Measurements from ENCODE around the gene CCL23. TPM values are rescaled to one million over a fixed set of nuclear protein-coding genes. Genes with fewer than 3 reads are reported as not detected.
"Not testable (repeated sequence)": the region's sequence is repeated elsewhere in the genome, so short reads cannot be mapped to it uniquely, and the experiment has no call there.

Gene CCL23
- total and polyA plus RNA-seq, 12 donors, result 1.9 to 25.7 (median 6.9) TPM

DNA sequence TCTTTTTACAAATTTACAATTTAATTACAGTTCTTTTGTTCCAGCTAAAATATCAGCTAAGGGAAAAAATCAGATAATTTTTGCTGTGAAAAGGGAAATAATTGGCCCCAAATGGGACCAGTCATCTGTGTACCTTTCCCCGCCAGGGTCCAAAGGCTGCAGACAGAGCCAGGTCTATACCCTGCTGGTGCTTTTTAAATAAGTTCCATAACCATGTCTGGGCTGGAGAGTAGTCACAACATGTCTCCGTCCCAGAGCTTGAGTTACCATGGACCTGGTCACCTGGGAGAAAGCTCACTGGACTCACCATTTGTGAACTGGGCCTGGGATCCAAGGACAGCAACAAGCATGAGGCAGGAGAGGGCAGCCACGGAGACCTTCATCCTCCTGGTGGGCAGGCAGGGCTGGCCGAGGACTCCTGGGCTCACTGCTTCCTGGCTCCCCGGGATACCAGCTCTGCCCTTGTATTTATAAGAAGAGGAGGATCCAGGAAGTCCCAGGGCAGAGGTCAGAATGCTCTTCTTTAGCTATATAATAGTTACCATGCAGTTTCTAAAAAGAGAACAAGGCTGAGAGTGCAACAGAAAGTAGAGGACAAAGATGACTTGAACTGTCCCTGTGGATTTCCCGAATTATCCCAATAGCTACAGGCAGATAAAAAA lies 16.5 kb downstream of the CCL23 start, which contains the start of gene CCL15:
Gene CCL15, minus strand, starts transcription at position 444 of the 662 bp plus-strand sequence. Its CDS starts 61 bp downstream, at position 383.
- H3K4me1 ChIP-seq (replicated peaks in 1 of 2), result no peaks in the 10 kb centered on the region
- H3K27me3 ChIP-seq, result no peaks in the 10 kb centered on the region
- no peaks in the 10 kb centered on the region for H3K36me3 ChIP-seq (replicated peaks in 1 of 2)
- intact Hi-C loops (cut with DNase I), result no loop called here
- no peak within 1 kb of the TSS for H3K4me3 ChIP-seq
- no peak for DNase-seq
- no peaks in the 10 kb centered on the region for H3K9me3 ChIP-seq (replicated peaks in 1 of 3)
- H3K27ac ChIP-seq, result no peak within 1 kb of the TSS
- WGBS, 4 donors, result 66 to 82% (median 72%) methylated on average over 4 to 6 of the region's 6 CpGs
- no peak for TF ChIP-seq POLR2A (IDR thresholded peaks at IDR 0.05)
- TF ChIP-seq, protein P1, sequence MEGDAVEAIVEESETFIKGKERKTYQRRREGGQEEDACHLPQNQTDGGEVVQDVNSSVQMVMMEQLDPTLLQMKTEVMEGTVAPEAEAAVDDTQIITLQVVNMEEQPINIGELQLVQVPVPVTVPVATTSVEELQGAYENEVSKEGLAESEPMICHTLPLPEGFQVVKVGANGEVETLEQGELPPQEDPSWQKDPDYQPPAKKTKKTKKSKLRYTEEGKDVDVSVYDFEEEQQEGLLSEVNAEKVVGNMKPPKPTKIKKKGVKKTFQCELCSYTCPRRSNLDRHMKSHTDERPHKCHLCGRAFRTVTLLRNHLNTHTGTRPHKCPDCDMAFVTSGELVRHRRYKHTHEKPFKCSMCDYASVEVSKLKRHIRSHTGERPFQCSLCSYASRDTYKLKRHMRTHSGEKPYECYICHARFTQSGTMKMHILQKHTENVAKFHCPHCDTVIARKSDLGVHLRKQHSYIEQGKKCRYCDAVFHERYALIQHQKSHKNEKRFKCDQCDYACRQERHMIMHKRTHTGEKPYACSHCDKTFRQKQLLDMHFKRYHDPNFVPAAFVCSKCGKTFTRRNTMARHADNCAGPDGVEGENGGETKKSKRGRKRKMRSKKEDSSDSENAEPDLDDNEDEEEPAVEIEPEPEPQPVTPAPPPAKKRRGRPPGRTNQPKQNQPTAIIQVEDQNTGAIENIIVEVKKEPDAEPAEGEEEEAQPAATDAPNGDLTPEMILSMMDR (IDR thresholded peaks at IDR 0.05), result no peak

DNA sequence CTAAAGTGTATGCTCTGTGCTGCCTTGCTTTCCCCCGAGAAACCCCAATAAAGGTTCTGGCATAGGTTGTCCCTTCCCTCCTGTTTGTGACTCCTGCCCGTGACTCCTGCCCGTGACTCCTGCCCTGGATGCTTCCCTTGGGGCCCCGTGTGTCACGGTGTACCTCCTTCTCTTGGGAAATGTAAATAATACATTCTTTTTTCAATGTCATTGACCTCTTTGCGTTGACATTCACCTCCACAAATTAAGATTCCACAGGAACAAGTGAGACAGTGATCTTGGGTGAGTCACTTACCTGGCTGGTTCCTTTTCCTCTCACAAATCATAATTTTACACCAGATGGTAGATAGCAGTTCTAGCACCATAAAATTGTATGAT lies 17.1 kb downstream of the CCL23 start:
- intact Hi-C loops (cut with DNase I), result no loop called here
- Histone ChIP-seq H3K36me3 (replicated peaks in 1 of 2) (no peaks in the 10 kb centered on the region), H3K4me1 (replicated peaks in 1 of 2) (no peaks in the 10 kb centered on the region), H3K4me3 (no peak overlapping the region), H3K9me3 (replicated peaks in 1 of 3) (no peaks in the 10 kb centered on the region), H3K27me3 (no peaks in the 10 kb centered on the region), H3K27ac (no peak overlapping the region)
- no peak for DNase-seq
- WGBS, 4 donors, result 63 to 75% (median 72%) methylated on average over 6 of the region's 6 CpGs
- no peak for TF ChIP-seq POLR2A (IDR thresholded peaks at IDR 0.05)

DNA sequence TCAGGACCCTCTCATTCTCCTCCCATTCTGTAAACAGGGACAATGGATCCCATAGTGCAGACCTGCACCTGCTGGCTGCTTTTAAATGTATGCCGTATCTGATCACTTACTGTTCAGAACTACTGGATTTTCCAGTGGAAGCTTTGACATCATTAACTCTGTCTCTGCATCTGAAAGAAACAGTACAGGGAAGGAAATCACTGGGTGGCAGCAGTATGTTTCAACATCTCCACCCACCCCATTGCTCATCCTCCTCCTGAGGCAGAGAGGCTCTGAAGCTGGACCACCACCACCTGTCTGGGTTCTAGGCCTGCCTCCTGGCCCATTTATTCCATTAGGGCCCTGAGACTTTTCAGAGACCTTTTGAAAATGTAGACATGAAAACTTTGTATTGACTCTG lies 19.0 kb downstream of the CCL23 start:
- Histone ChIP-seq H3K9me3 (replicated peaks in 1 of 3) (no peaks in the 10 kb centered on the region), H3K27me3 (no peaks in the 10 kb centered on the region), H3K4me1 (replicated peaks in 1 of 2) (no peaks in the 10 kb centered on the region), H3K36me3 (replicated peaks in 1 of 2) (no peaks in the 10 kb centered on the region), H3K27ac (no peak overlapping the region), H3K4me3 (no peak overlapping the region)
- intact Hi-C loops (cut with DNase I), result no loop called here
- WGBS, 4 donors, result 67 to 88% (median 86%) methylated on average over 1 of the region's 1 CpG
- no peak for DNase-seq
- TF ChIP-seq POLR2A (IDR thresholded peaks at IDR 0.05), result no peak
- TF ChIP-seq, protein P1 (IDR thresholded peaks at IDR 0.05), result no peak

DNA sequence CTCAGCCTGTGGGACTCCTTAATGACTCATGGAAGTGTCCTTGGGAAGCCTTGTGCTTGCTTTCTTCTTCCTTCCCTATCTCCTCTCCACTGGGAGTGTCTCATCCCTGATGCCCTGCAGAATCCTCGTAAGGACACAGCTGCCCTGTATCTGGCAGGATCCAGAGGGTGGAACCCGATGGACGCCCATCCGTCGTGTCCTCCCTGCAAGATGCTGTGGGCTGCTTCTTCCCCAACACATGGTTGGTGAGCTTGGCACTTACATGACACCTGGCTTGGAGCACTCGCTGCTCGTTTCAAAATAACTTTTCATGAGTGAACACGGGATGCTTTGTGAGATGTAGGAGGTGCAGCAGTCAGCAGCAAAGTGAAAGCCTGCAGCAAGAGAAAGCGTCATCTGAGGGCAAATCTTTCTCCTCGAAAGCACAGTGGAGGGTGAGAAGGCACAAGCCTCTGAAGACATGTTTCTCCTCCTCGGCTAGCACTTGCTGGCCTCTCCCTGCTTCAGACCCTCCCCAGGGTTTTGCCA lies 19.7 kb downstream of the CCL23 start:
- no peaks in the 10 kb centered on the region for H3K9me3 ChIP-seq (replicated peaks in 1 of 3)
- WGBS, 4 donors, result 56 to 74% (median 72%) methylated on average over 7 to 11 of the region's 11 CpGs
- TF ChIP-seq, protein P1 (IDR thresholded peaks at IDR 0.05), result no peak
- no peak for TF ChIP-seq POLR2A (IDR thresholded peaks at IDR 0.05)
- H3K36me3 ChIP-seq (replicated peaks in 1 of 2), result no peaks in the 10 kb centered on the region
- H3K4me1 ChIP-seq (replicated peaks in 1 of 2), result no peaks in the 10 kb centered on the region
- intact Hi-C loops (cut with DNase I), result no loop called here
- no peak for DNase-seq
- no peaks in the 10 kb centered on the region for H3K27me3 ChIP-seq
- no peak overlapping the region for H3K4me3 ChIP-seq
- no peak overlapping the region for H3K27ac ChIP-seq

DNA sequence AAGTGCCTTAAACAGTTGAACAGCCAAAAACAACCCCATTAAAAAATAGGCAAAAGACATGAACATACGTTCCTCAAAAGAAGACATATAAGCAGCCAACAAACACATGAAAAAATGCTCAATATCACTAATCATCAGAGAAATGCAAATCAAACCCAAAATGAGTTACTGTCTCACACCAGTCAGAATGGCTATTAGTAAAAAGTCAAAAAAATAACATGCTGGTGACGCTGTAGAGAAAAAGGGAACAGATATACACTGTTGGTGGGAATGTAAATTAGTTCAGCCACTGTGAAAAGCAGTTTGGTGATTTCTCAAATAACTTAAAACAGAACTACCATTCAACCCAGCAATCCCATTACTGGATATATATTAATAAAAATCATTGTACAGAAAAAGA lies 22.4 kb downstream of the CCL23 start:
- H3K36me3 ChIP-seq (replicated peaks in 1 of 2); H3K27ac ChIP-seq; H3K27me3 ChIP-seq; intact Hi-C loops (cut with DNase I); H3K9me3 ChIP-seq (replicated peaks in 1 of 3); H3K4me3 ChIP-seq; DNase-seq; H3K4me1 ChIP-seq (replicated peaks in 1 of 2): not testable (repeated sequence)
- WGBS, 4 donors, result 66 to 78% (median 70%) methylated on average over 2 of the region's 2 CpGs

Data from adrenal gland (tissue), 12 donors.